HL-60/S4 treated with phorbol 12-myristate 13-acetate at 8.2 ng/mL for 4 days and 3 days (cell line): ENCODE data around the gene BIRC6.
"Not testable (repeated sequence)": the region's sequence is repeated elsewhere in the genome, so short reads cannot be mapped to it uniquely, and the experiment has no call there.

Source experiments
- in situ Hi-C: fragments of 300-500 bp; cut with MboI; formaldehyde crosslinking; loops from 2 replicates; pipeline ENCODE4 v1.15.0; 2022; ENCODE audit warnings: low sequenced_read_pairs

Gene BIRC6

GRCh38 chr2:32502941-32503340 is 146.1 kb downstream of the BIRC6 start:
- in situ Hi-C loops: no loop called here

DNA sequence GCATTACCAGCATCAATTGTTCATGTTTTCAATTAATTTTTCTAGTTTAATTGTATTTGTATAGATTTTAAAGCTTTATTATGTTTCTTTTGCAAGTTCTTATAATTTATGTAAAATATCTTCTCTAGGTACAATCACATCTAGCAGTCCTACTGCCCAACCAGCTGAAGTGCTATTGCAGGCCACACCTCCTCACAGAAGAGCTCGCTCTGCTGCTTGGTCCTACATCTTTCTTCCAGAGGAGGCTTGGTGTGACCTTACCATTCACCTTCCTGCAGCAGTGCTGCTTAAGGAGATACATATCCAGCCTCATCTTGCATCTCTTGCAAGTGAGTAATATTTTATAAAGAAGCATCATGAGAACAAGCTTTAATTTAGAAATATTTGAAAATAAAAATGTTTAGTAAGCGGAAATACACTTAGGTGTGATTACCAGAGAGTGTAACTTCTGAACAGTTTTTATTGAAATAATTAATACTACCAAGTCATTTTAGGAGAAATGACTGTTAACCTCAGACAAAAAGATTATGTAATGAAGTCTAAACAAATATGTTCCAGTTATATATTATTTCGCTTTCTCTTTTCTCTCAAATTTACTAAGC is 148.2 kb downstream of the BIRC6 start:
- in situ Hi-C loops: no loop called here

GRCh38 chr2:32506446-32506845 is 149.6 kb downstream of the BIRC6 start:
- in situ Hi-C loops: no loop called here

DNA sequence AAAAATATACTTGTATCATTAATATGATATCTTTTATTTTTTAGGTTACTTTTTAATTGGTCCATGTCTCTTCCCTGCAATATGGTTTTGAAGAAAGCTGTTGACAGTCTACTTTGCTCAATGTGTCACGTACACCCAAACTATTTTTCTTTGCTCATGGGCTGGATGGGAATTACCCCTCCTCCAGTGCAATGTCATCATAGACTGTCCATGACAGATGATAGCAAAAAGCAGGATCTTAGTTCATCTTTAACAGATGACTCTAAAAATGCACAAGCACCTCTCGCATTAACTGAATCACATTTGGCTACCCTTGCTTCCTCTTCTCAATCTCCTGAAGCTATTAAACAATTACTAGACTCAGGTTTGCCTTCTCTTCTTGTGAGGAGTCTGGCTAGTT is 158.1 kb downstream of the BIRC6 start:
- in situ Hi-C loops: no loop called here

GRCh38 chr2:32516567-32516966 is 159.7 kb downstream of the BIRC6 start:
- in situ Hi-C loops: no loop called here

DNA sequence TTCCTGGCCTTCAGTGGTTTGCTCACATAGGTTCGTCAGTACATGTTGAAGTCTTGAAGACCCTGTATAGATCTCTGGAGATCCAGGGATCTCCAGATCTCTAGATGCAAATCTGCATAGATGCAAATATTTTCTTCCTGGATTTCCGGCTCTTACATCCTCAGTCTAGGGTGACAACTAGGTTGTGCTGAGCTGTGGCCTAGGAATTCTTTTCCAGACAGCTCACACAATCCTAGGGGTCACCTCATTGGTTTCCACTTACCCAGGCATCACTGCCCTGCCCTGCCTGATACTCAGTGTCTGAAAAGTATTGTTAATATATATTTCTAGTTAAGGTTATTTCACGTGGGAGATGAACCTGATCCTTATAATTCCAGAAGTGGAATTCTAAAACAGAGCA is 165.9 kb downstream of the BIRC6 start:
- in situ Hi-C loops: no loop called here

DNA sequence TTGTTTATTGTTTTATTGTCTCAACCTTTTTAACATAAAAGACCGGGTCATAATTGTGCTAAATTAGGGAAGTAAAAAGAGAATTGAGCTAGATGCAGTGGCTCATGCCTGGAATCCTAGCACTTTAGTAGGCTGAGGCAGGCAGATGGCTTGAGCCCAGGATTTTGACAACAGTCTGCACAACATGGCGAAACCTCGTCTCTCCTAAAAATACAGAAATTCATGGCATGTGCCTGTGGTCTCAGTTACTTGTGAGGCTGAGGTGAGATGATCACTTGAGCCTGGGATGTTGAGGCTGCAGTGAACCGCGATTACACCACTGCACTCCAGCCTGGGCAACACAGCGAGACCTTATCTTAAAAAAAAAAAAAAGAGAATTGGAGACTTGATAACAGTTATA is 166.9 kb downstream of the BIRC6 start:
- in situ Hi-C loops: no loop called here

DNA sequence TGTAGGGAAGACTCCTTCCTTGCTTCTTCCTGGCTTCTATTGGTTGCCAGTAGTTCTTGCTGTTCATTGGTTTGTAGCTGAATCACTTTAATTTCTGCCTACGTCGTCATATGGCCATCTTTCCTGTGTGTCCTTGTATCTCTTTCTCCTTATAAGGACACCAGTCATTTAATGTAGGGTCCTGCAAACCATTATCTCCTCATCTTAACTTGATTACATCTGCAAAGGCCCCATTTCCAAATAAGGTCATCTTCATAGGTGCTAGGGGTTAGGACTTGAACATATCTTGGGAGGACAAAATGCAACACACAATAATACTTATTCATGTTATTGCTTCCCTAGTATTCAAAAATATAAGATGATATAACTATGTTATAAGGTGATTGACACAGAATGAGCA is 175.5 kb downstream of the BIRC6 start:
- in situ Hi-C loops: no loop called here

GRCh38 chr2:32532961-32533360 is 176.1 kb downstream of the BIRC6 start:
- in situ Hi-C loops: no loop called here

- in situ Hi-C loops: no loop called here
Measured at GRCh38 chr2:32534831-32535230, 178.0 kb downstream of the BIRC6 start.

DNA sequence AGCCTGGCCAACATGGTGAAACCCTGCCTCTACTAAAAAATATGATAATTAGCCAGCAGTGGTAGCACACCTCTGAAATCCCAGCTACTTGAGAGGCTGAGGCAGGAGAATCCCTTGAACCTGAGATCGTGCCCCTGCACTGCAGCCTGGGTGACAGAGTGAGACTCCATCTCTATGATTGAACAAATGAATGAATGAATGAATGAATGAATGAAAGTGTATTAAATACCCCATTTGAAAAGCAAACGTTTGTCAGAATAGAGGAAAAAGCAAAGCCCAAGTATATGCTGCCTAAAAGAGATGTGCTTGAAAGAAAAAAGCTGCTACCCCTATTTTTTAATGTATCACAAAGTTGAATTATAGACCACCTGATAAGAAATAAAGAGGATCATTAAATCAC is 181.9 kb downstream of the BIRC6 start:
- in situ Hi-C loops: no loop called here

- in situ Hi-C loops: not testable (repeated sequence)
Measured at GRCh38 chr2:32552483-32552882, 195.7 kb downstream of the BIRC6 start.

GRCh38 chr2:32553829-32554432 is 197.1 kb downstream of the BIRC6 start:
- in situ Hi-C loops: no loop called here

DNA sequence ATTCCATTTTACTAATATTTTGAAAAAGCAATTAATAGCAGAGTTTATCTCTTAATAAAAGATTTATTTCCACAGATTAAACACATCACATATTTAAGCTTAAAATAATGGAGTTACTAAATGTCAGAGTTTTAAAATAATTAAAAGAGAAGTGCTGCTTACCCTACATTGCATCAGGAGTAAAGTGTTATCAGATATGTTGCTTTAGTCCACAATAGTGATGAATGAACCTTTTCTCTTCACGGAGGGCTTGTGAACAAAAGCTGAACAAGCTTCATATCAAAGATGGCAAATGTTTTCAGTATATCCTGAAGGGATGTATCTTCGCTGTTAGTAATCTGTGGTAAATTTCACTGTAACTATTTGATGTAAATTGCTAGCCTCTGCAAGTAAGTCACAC is 201.7 kb downstream of the BIRC6 start:
- in situ Hi-C loops: no loop called here

DNA sequence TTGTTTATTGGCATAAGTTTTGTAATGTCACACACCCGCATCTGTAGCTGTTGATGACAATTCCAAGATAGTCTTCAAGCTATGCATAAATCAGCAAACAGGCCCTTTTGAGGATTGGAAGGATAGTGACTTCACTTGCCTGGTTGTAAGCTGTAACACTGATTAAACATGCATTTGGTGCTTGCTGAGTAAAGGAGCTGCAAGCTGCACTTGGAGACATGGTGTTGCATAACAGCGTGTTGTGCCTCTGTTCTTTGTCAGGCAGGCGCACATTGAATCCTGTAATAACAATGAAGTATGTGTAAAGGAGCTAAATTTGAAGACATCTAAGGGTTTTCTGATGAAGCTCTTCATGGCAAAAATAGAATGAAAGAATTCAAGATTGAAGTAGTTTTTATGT is 202.3 kb downstream of the BIRC6 start:
- in situ Hi-C loops: no loop called here

DNA sequence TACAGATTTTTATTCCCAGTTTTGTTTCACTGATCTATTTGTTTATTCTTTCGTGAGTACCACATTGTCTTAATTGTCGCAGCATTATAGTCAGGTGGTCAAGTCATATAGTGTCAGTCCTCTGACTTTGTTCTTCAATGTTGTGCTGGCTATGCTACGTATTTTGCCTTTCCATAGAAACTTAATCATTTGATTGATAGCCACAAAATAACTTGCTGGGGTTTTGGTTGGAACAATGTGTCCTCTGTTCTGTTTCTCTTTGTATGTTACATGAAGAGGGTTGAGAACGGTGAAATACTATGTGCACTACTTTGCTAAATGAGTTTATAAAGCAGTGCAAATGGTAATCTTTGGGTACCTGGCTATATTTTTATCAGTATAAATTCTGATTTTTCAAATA is 206.1 kb downstream of the BIRC6 start:
- in situ Hi-C loops: no loop called here

- in situ Hi-C loops: no loop called here
Measured at GRCh38 chr2:32564417-32565035, 207.7 kb downstream of the BIRC6 start.

DNA sequence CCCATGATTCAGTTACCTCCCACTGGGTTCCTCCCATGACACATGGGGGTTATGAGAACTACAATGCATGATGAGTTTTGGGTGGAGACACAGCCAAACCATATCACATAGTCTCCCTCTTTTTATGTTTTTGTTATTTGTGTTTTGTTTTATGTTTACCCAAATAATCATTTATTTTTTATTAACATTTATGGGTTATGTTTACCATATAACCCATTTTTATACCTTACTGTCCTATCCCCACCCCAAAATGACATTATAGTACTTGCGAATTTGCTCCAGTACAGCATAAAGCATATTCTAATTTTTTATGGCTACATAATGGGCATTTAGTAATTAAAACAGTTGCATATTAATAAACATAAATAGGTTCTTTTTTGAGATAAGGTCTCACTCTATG is 209.1 kb downstream of the BIRC6 start:
- in situ Hi-C loops: no loop called here

DNA sequence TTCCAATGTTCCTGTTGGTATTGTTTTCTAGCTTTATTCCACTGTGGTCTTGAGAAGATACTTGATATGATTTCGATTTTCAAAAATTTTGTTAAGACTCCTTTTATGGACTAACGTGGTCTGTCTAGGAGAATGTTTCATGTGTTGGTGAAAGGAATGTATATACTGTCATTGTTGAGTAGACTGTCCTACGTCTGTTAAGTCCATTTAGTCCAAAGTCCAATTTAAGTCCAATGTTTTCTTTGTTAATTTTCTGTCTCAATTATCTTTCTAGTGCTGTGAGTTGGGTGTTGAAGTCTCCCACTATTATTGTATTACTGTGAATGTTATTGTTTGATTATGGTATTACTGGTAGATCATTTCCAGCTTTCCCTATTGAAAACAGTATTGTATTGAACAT is 215.2 kb downstream of the BIRC6 start:
- in situ Hi-C loops: no loop called here

- in situ Hi-C loops: no loop called here
Measured at GRCh38 chr2:32572737-32573136, 215.9 kb downstream of the BIRC6 start.

GRCh38 chr2:32591669-32592463 is 235.0 kb downstream of the BIRC6 start:
- in situ Hi-C loops: no loop called here

DNA sequence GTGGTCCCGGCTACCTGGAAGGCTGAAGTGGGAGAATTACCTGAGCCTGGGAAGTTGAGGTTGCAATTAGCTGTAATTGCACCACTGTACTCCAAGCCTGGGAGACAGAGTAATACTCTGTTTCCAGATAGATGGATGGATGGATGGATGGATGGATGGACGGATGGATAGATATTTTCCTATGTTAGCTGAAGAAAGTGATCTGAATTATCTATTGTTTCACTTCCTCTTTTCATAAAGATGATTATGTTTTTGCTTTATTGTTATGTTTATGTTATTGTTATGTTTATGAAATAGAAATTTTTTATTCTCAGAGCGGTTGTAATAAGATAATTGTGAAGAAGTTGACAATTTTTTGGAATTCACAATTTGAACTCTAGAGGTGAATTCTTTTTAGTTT is 237.8 kb downstream of the BIRC6 start:
- in situ Hi-C loops: no loop called here
